ENCODE measurements around the gene GPR68. TPM values are rescaled to one million over a fixed set of nuclear protein-coding genes. Genes with fewer than 3 reads are reported as not detected.
"Not testable (repeated sequence)": the region's sequence is repeated elsewhere in the genome, so short reads cannot be mapped to it uniquely, and the experiment has no call there.

The GPR68 gene
- total RNA-seq, 2 donors from 2014 or later = 18.9 to 19.2 TPM

GRCh38 chr14:91185721-91186120, 58.8 kb downstream of the GPR68 start:
- Mint-ChIP-seq H3K9me3 (no peaks in the 10 kb centered on the region), H3K4me1 (ENCODE audit: low read depth) (no peaks in the 10 kb centered on the region), H3K27ac (no peak overlapping the region), H3K27me3 (ENCODE audit: low read depth) (no peaks in the 10 kb centered on the region), H3K4me3 (no peak overlapping the region), H3K36me3 (ENCODE audit: insufficient read depth in 2 of 2) (peaks cover 2 to 27% of the 10 kb centered on the region in 2 donors)
- ATAC-seq (replicated peaks in 1 of 2) (no peak), DNase-seq (no peak)

DNA sequence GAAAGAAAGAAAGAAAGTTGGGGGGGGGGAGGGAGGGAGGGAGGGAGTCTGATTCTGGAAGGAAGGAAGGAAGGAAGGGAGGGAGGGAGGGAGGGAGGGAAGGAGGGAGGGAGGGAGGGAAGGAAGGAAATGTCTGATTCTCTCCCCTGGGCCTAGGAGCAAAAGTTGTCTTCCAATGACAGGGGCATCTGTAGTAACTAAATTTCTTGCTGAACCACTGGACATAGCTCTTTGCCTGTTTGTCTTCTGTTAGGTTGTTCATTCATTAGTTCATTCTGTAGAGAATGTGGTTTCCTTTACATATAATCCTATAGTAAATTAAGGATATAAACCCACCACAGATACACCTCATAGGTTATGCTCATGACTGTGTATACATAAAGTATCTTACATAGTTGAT, 59.9 kb downstream of the GPR68 start:
- Mint-ChIP-seq H3K4me3 (no peak overlapping the region), H3K27ac (no peak overlapping the region), H3K36me3 (ENCODE audit: insufficient read depth in 2 of 2) (peaks cover 2 to 24% of the 10 kb centered on the region in 2 donors), H3K27me3 (ENCODE audit: low read depth) (no peaks in the 10 kb centered on the region), H3K9me3 (no peaks in the 10 kb centered on the region), H3K4me1 (ENCODE audit: low read depth) (no peaks in the 10 kb centered on the region)
- ATAC-seq (replicated peaks in 1 of 2) (no peak), DNase-seq (no peak)

- peaks cover 0 to 18% of the 10 kb centered on the region in 2 donors for H3K36me3 Mint-ChIP-seq (ENCODE audit: insufficient read depth in 2 of 2)
- H3K4me3 Mint-ChIP-seq; H3K27ac Mint-ChIP-seq; H3K4me1 Mint-ChIP-seq (ENCODE audit: low read depth); H3K9me3 Mint-ChIP-seq; DNase-seq; ATAC-seq (replicated peaks in 1 of 2); H3K27me3 Mint-ChIP-seq (ENCODE audit: low read depth): not testable (repeated sequence)
Observed at GRCh38 chr14:91182753-91183152, 61.8 kb downstream of the GPR68 start.

Other genes starting within 250 kb of the GPR68 start
- 10 to 100 TPM; 18.5 to 30.3 TPM for gene RPS6KA5, start 184.1 kb downstream of the GPR68 start, total RNA-seq
- 10 to 100 TPM; 70.5 to 90.5 TPM for gene DGLUCY, start 130.6 kb downstream of the GPR68 start, total RNA-seq
- gene CCDC88C, start 173.1 kb upstream of the GPR68 start, total RNA-seq = 100 to 1,000 TPM; 103 to 111 TPM

All from activated T-cell treated with anti-CD3 and anti-CD28 coated beads, Interleukin-2, amount 50 U/mL, for 72 hours (primary cell).